ENCODE results near the gene NISCH.

- TF ChIP-seq, protein P1, sequence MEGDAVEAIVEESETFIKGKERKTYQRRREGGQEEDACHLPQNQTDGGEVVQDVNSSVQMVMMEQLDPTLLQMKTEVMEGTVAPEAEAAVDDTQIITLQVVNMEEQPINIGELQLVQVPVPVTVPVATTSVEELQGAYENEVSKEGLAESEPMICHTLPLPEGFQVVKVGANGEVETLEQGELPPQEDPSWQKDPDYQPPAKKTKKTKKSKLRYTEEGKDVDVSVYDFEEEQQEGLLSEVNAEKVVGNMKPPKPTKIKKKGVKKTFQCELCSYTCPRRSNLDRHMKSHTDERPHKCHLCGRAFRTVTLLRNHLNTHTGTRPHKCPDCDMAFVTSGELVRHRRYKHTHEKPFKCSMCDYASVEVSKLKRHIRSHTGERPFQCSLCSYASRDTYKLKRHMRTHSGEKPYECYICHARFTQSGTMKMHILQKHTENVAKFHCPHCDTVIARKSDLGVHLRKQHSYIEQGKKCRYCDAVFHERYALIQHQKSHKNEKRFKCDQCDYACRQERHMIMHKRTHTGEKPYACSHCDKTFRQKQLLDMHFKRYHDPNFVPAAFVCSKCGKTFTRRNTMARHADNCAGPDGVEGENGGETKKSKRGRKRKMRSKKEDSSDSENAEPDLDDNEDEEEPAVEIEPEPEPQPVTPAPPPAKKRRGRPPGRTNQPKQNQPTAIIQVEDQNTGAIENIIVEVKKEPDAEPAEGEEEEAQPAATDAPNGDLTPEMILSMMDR (IDR thresholded peaks at IDR 0.05; ENCODE audit: low read depth, low read length, poor library complexity, severe bottlenecking) = no peak
- TF ChIP-seq EZH2phosphoT487 (IDR thresholded peaks at IDR 0.05; ENCODE audit: borderline replicate concordance, low read length) = no peak
Measured at GRCh38 chr3:52521881-52522650, 66.7 kb downstream of the NISCH start.

Data from DOHH2 (cell line).